ENCODE results near the gene EZR.

EZR gene

GRCh38 chr6:158817728-158818580 is 1.2 kb downstream of the EZR start:
- in situ Hi-C loops (cut with MboI; ENCODE audit: low sequenced_read_pairs, unreplicated experiment), result no loop called here
- TF ChIP-seq CTCF (IDR thresholded peaks at IDR 0.05; ENCODE audit: borderline replicate concordance, control extremely low read depth, extremely low read depth, insufficient read depth, missing control alignments), result peak; percentile 4
- peak; percentile 80 for DNase-seq (ENCODE audit: low spot score)

- in situ Hi-C loops (cut with MboI; ENCODE audit: low sequenced_read_pairs, unreplicated experiment), result no loop called here
- no peak for TF ChIP-seq CTCF (IDR thresholded peaks at IDR 0.05; ENCODE audit: borderline replicate concordance, control extremely low read depth, extremely low read depth, insufficient read depth, missing control alignments)
- DNase-seq (ENCODE audit: low spot score), result no peak
These were observed 2.1 kb downstream of the EZR start for GRCh38 chr6:158816803-158817727.

- peak; percentile 51 for DNase-seq (ENCODE audit: low spot score)
- in situ Hi-C loops (cut with MboI; ENCODE audit: low sequenced_read_pairs, unreplicated experiment), result no loop called here
- TF ChIP-seq CTCF (IDR thresholded peaks at IDR 0.05; ENCODE audit: borderline replicate concordance, control extremely low read depth, extremely low read depth, insufficient read depth, missing control alignments), result no peak
These were observed 2.8 kb downstream of the EZR start for GRCh38 chr6:158816329-158816728.

GRCh38 chr6:158815907-158816306 is 3.3 kb downstream of the EZR start:
- no peak for DNase-seq (ENCODE audit: low spot score)
- in situ Hi-C loops (cut with MboI; ENCODE audit: low sequenced_read_pairs, unreplicated experiment), result no loop called here
- TF ChIP-seq CTCF (IDR thresholded peaks at IDR 0.05; ENCODE audit: borderline replicate concordance, control extremely low read depth, extremely low read depth, insufficient read depth, missing control alignments), result no peak

- in situ Hi-C loops (cut with MboI; ENCODE audit: low sequenced_read_pairs, unreplicated experiment), result no loop called here
- no peak for TF ChIP-seq CTCF (IDR thresholded peaks at IDR 0.05; ENCODE audit: borderline replicate concordance, control extremely low read depth, extremely low read depth, insufficient read depth, missing control alignments)
These were observed 3.8 kb downstream of the EZR start for GRCh38 chr6:158815379-158815724.

GRCh38 chr6:158813032-158813431 is 6.1 kb downstream of the EZR start:
- in situ Hi-C loops (cut with MboI; ENCODE audit: low sequenced_read_pairs, unreplicated experiment), result no loop called here
- TF ChIP-seq CTCF (IDR thresholded peaks at IDR 0.05; ENCODE audit: borderline replicate concordance, control extremely low read depth, extremely low read depth, insufficient read depth, missing control alignments), result no peak
- no peak for DNase-seq (ENCODE audit: low spot score)

More at GRCh38 chr6:158815379-158815724, 3.8 kb downstream of the EZR start:
- DNase-seq (ENCODE audit: low spot score), result no peak
